GM12891 (cell line): Measurements from ENCODE around the gene C9orf85.

Experiments
- POLR2A ChIP-seq: IDR thresholded peaks from 2 replicates; pipeline ENCODE4 v1.6.1; 2011; ENCODE audit warnings: low read depth, low read length, control low read depth
- POLR2AphosphoS5 ChIP-seq: IDR thresholded peaks from 2 replicates; pipeline ENCODE4 v1.6.1; 2011; ENCODE audit warnings: low read depth, low read length, control low read depth
- POU2F2 ChIP-seq: IDR thresholded peaks from 2 replicates; pipeline ENCODE4 v1.6.1; 2011; ENCODE audit warnings: low read depth, mild to moderate bottlenecking, control low read depth, low read length, moderate library complexity
- TAF1 ChIP-seq: IDR thresholded peaks from 2 replicates; pipeline ENCODE4 v1.6.1; 2011; ENCODE audit warnings: low read depth, low read length, control low read depth

DNA sequence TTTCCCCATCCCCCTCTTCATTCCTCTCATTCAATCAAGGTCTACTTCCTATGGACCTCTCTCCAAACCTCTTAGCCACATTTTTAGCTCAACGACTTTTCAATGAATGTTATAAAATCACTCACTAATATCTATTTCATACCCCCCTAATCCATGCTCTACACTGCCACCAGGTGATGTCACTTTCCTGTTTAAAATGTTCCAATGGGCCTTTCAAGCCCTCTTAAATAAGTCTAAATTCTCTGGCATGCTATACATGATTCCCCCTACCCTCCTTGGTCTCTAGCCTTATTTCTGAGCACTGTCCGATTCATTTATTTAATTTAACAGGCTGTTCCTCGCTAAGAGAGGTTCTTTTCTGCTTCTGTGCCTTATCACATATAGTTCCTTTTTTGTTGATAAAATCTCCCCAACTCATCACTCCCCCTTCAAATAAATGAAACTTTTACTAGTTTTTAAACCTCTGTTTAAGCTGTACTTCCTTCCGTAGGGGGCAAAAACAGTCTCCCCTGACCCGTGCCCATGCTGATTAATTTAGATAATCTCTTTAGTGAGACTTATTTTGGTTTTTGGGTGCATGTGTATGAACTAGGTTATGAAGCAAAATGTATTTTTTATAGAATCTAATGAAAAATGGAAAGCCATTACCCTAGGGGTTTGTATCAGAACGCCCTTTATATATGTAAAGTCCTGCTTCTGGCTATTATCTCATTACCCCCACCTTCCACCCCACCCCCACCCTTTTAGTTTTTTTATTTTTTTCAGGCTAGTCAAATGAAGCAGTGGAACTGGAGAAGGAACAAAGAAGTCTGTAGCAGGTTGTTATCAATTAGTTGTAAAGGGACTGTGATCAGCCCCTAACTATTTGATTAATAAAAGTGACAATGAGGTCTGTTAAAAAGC, 9.5 kb upstream of the C9orf85 start:
- TF ChIP-seq POLR2A (no peak), POLR2AphosphoS5 (no peak), POU2F2 (no peak), TAF1 (no peak)
